Epithelial cell of esophagus (primary cell): Measurements from ENCODE around the gene MCAT.

Experiments used
- DNase-seq: peaks from one replicate; pipeline ENCODE4 v3.0.0; 2010; ENCODE audit warnings: low read depth
- H3K4me3 ChIP-seq: 2 replicates; pipeline ENCODE4 v1.5.1; 2011; ENCODE audit warnings: mild to moderate bottlenecking, low read length, control low read depth
- TF ChIP-seq, protein P1 (sequence below): IDR thresholded peaks from 2 replicates; pipeline ENCODE4 v1.5.1; 2011; ENCODE audit warnings: low read depth, mild to moderate bottlenecking, low read length, control low read depth, inconsistent platforms; ENCODE audit not compliant: insufficient read depth; ENCODE audit errors: missing control alignments

Gene MCAT

DNA sequence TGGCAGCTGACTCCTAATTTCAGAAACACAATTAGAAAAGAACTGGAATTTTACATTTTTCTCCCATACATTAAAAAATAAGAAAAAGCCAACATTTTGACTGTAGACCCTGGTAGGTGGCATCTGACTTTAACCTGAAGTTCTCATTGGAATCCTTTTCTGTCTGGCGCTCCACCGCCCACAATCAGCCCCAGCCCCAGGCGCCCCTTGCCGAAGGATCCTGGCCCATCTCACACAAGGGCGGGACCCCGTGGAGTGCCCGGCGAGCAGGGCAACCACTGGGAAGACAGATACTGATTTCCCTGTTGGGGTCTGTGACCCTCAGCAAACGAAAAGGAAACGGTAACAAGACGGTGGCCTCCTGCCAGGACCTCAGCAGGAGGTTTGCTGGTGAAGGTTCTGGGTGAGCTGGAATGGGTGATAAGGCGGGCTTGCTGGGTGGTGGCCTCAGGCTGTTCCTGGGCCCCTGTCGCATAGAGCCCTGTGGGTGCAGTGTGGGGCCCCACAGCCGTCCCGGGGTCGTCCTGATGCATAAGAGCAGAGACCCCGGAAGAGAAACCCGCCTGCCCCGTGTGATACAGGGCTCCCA is 23.9 kb upstream of the MCAT start:
- no peak overlapping the region for H3K4me3 ChIP-seq
- TF ChIP-seq, protein P1, sequence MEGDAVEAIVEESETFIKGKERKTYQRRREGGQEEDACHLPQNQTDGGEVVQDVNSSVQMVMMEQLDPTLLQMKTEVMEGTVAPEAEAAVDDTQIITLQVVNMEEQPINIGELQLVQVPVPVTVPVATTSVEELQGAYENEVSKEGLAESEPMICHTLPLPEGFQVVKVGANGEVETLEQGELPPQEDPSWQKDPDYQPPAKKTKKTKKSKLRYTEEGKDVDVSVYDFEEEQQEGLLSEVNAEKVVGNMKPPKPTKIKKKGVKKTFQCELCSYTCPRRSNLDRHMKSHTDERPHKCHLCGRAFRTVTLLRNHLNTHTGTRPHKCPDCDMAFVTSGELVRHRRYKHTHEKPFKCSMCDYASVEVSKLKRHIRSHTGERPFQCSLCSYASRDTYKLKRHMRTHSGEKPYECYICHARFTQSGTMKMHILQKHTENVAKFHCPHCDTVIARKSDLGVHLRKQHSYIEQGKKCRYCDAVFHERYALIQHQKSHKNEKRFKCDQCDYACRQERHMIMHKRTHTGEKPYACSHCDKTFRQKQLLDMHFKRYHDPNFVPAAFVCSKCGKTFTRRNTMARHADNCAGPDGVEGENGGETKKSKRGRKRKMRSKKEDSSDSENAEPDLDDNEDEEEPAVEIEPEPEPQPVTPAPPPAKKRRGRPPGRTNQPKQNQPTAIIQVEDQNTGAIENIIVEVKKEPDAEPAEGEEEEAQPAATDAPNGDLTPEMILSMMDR, result no peak
- no peak for DNase-seq

DNA sequence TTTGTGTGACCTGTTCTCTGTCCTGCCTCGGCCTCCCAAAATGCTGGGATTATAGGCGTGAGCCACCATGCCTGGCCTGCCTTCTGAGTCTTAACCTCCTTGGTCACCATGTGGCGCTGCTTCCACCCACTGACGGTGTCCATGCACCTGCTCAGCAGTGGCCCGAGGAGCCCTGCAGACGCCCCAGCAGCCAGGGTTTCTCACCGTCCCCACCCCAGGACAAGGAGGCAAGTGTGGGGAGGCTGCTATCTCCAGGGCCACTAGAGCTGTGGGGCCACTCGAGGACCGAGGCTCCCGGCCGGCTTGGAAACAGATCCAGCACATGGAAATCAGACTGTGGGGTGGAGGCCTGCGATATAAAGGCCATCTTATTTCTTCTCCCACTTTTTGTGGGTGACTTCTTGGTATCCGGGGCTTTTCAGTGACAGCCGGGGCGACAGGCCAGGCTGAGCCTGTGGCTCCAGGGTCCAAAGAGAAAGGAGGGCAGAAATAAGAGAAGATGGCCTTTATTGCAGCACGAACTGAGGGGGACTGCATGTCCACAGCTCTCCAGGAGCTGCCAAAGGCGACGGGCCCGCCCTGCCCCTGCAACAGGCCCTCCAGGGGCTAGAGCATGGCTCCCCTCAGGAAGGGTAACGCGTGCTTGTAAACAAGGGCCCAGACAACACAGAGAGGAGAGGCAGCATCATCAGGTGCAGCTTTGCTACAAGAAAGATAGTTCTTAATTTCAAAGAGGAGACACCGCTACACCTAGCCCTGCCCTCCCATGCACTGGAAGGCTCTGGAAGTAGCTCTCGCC is 23.1 kb upstream of the MCAT start:
- H3K4me3 ChIP-seq, result no peak overlapping the region
- TF ChIP-seq, protein P1, result no peak
- no peak for DNase-seq

DNA sequence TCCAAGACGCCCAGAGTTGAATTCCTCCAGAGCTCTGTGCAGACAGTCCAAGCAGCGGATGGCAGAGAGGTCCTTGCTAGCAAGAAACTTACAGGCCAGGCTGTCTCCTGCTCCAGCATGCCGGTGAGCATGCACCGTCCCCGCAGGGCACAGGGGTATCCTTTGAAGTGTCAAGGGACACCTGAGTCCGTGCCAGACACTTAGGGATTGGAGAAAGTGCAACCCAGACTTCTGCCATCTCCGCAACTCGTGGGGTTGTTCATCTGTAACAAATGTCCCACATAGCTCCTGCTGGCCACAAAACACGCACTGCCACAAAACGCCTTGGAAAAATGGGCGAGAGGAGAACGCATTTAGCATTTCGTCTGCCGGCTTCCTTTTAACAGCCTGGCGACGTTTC is 21.4 kb upstream of the MCAT start:
- TF ChIP-seq, protein P1, result no peak
- H3K4me3 ChIP-seq, result no peak overlapping the region
- no peak for DNase-seq

DNA sequence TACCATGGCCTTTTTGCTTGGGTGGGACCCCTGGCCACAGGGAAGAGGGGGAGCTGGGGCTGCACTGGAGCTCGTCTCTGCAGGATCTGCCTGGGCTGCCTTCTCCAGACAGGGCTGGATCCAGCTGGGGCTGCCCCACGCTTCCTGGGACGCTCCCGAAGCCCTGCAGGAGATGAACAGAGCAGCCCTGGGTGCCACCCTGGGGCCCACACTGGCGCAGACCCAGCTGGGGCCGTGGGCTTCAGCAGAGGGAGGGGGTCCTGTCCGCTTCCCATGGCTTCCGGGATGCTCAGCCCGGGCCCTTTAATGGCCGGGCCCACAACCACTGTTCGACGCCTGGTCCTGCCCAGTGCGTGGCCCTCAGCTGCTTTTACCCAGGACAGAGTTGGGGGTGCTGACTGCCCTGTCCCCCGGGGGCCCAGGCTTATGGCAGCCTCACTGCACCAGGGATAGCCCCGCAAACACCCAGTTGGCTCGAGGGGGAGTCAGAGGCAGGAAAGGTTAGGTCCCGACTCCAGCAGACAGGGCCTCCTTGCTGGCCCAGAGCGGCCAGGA is 20.1 kb upstream of the MCAT start:
- DNase-seq, result no peak
- H3K4me3 ChIP-seq, result no peak overlapping the region
- TF ChIP-seq, protein P1, result no peak

DNA sequence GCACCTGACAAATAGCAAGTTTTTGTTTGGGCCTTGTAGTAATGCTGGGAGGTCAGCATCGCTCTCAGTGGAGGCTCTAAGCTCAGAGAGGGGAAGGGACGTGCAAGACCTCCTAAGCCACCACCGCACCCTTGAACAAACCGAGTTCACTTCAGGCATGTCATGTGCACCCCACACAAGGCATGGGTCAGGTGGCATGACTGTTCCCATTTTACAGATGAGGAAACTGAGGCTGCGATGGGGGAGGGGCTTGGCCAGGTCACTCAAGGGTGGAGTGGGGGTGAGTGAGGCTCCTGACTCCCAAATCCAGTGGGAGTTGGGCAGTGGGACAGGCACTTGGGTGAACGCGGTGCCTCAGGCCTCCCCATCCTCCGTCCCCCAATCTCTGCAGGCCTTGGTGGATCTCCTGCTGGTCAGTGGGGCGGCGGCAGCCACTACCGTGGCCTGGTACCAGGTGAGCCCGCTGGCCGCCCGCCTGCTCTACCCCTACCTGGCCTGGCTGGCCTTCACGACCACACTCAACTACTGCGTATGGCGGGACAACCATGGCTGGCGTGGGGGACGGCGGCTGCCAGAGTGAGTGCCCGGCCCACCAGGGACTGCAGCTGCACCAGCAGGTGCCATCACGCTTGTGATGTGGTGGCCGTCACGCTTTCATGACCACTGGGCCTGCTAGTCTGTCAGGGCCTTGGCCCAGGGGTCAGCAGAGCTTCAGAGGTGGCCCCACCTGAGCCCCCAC is 19.4 kb upstream of the MCAT start:
- no peak overlapping the region for H3K4me3 ChIP-seq
- TF ChIP-seq, protein P1, result no peak
- DNase-seq, result no peak

DNA sequence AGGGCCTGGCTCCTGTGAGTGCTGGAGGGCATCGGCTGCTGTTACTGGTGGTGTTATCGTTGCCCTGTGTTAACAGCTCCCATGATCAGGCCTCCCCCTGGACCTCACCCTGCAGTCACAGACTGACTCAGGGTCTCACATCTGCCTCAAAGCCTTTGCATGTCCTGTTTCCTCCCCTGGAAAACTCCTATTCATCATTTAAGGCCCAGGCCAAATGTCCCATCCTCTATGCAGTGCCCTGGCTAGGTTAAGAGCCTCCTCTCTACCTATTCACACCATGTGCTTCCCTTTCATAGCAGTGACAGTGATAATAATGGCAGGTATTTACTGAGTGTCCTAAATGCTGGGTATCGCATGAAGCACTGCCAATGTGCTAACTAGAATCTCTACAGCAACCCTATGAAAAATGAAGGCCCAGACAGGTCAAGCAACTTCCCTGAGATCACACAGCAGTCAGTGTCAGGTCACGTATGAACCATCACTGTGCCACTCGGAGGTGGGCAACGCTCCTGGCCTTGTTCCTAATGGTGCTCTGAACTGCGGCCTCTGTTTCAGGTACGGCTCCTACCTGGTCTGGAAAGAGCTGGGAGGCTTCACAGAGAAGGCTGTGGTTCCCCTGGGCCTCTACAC is 17.4 kb upstream of the MCAT start:
- TF ChIP-seq, protein P1, result no peak
- H3K4me3 ChIP-seq, result no peak overlapping the region
- DNase-seq, result no peak
